Kidney epithelial cell (primary cell): Measurements from ENCODE around the gene RFX7. TPM values are rescaled to one million over a fixed set of nuclear protein-coding genes. Genes with fewer than 3 reads are reported as not detected.

Source experiments
- DNase-seq: peaks from one replicate; pipeline ENCODE4 v3.0.0-alpha.2; 2010; ENCODE audit warnings: low read depth
- H3K27me3 ChIP-seq: 2 replicates; pipeline ENCODE4 v1.6.0; 2011; ENCODE audit warnings: low read length; ENCODE audit not compliant: control insufficient read depth, insufficient read depth
- H3K36me3 ChIP-seq: 2 replicates; pipeline ENCODE4 v1.5.1; 2011; ENCODE audit warnings: low read length; ENCODE audit not compliant: control insufficient read depth, insufficient read depth
- H3K4me3 ChIP-seq: 2 replicates; pipeline ENCODE4 v1.5.1; 2011; ENCODE audit warnings: low read depth, mild to moderate bottlenecking, control low read depth, low read length
- total RNA-seq: library from RNA; depleted of rRNA; stranded (reverse); fragments of >200 nt; gene quantifications from 2 replicates; pipeline ENCODE4 v1.2.3, GENCODE V29; 2015
- TF ChIP-seq, protein P1 (sequence below): IDR thresholded peaks from 2 replicates; pipeline ENCODE4 v1.5.1; 2011; ENCODE audit warnings: mild to moderate bottlenecking, moderate library complexity, low read length, control low read depth, inconsistent platforms; ENCODE audit not compliant: insufficient read depth, poor library complexity, severe bottlenecking

The RFX7 gene
- total RNA-seq, 1 donor from 2014 or later: 11.4 TPM

GRCh38 chr15:56251315-56252095 lies 7.8 kb upstream of the RFX7 start:
- DNase-seq: no peak
- H3K27me3 ChIP-seq: no peaks in the 10 kb centered on the region
- TF ChIP-seq, protein P1, sequence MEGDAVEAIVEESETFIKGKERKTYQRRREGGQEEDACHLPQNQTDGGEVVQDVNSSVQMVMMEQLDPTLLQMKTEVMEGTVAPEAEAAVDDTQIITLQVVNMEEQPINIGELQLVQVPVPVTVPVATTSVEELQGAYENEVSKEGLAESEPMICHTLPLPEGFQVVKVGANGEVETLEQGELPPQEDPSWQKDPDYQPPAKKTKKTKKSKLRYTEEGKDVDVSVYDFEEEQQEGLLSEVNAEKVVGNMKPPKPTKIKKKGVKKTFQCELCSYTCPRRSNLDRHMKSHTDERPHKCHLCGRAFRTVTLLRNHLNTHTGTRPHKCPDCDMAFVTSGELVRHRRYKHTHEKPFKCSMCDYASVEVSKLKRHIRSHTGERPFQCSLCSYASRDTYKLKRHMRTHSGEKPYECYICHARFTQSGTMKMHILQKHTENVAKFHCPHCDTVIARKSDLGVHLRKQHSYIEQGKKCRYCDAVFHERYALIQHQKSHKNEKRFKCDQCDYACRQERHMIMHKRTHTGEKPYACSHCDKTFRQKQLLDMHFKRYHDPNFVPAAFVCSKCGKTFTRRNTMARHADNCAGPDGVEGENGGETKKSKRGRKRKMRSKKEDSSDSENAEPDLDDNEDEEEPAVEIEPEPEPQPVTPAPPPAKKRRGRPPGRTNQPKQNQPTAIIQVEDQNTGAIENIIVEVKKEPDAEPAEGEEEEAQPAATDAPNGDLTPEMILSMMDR: no peak
- no peaks in the 10 kb centered on the region for H3K36me3 ChIP-seq
- no peak overlapping the region for H3K4me3 ChIP-seq

GRCh38 chr15:56250626-56251025 lies 6.9 kb upstream of the RFX7 start:
- no peak for DNase-seq
- TF ChIP-seq, protein P1: no peak
- Histone ChIP-seq H3K36me3 (no peaks in the 10 kb centered on the region), H3K27me3 (no peaks in the 10 kb centered on the region), H3K4me3 (no peak overlapping the region)

- peak; percentile 42 for DNase-seq
- no peaks in the 10 kb centered on the region for H3K27me3 ChIP-seq
- no peak overlapping the region for H3K4me3 ChIP-seq
- H3K36me3 ChIP-seq: no peaks in the 10 kb centered on the region
- TF ChIP-seq, protein P1: peak; percentile 58
Measured at GRCh38 chr15:56249092-56249491, 5.4 kb upstream of the RFX7 start.

- Histone ChIP-seq H3K36me3 (no peaks in the 10 kb centered on the region), H3K27me3 (no peaks in the 10 kb centered on the region), H3K4me3 (no peak overlapping the region)
- TF ChIP-seq, protein P1: no peak
- DNase-seq: no peak
Measured at GRCh38 chr15:56248311-56248992, 4.8 kb upstream of the RFX7 start.

- Histone ChIP-seq H3K4me3 (no peak overlapping the region), H3K27me3 (no peaks in the 10 kb centered on the region), H3K36me3 (no peaks in the 10 kb centered on the region)
- TF ChIP-seq, protein P1: no peak
- DNase-seq: no peak
Measured at GRCh38 chr15:56247266-56247665, 3.6 kb upstream of the RFX7 start.
